Measurements from ENCODE around the gene SDK2. TPM values are rescaled to one million over a fixed set of nuclear protein-coding genes. Genes with fewer than 3 reads are reported as not detected.

Gene SDK2
- total RNA-seq, 1 donor from 2014 or later = 31.8 TPM

GRCh38 chr17:73580073-73580710, 64.1 kb downstream of the SDK2 start:
- peaks cover 2% of the 10 kb centered on the region for H3K27me3 Mint-ChIP-seq (ENCODE audit: low read depth)
- no peaks in the 10 kb centered on the region for H3K9me3 Mint-ChIP-seq
- TF ChIP-seq CTCF (IDR thresholded peaks at IDR 0.05; ENCODE audit: unreplicated experiment) = no peak
- H3K4me3 Mint-ChIP-seq = no peak overlapping the region
- DNase-seq (ENCODE audit: low spot score in 2 of 2, unreplicated experiment in 2 of 2) = no peak
- H3K4me1 Mint-ChIP-seq = peaks cover 10% of the 10 kb centered on the region
- no peaks in the 10 kb centered on the region for H3K36me3 Mint-ChIP-seq
- no peak overlapping the region for H3K27ac Mint-ChIP-seq

- no peak for DNase-seq (ENCODE audit: low spot score in 2 of 2, unreplicated experiment in 2 of 2)
- no peaks in the 10 kb centered on the region for H3K9me3 Mint-ChIP-seq
- H3K4me1 Mint-ChIP-seq = peaks cover 11% of the 10 kb centered on the region
- H3K27ac Mint-ChIP-seq = no peak overlapping the region
- no peaks in the 10 kb centered on the region for H3K36me3 Mint-ChIP-seq
- TF ChIP-seq CTCF (IDR thresholded peaks at IDR 0.05; ENCODE audit: unreplicated experiment) = no peak
- H3K27me3 Mint-ChIP-seq (ENCODE audit: low read depth) = peaks cover 2% of the 10 kb centered on the region
- H3K4me3 Mint-ChIP-seq = no peak overlapping the region
Measured at GRCh38 chr17:73576556-73577098, 67.6 kb downstream of the SDK2 start.

GRCh38 chr17:73575470-73576221, 68.6 kb downstream of the SDK2 start:
- H3K36me3 Mint-ChIP-seq = no peaks in the 10 kb centered on the region
- TF ChIP-seq CTCF (IDR thresholded peaks at IDR 0.05; ENCODE audit: unreplicated experiment) = no peak
- peaks cover 11% of the 10 kb centered on the region for H3K4me1 Mint-ChIP-seq
- H3K9me3 Mint-ChIP-seq = no peaks in the 10 kb centered on the region
- H3K27ac Mint-ChIP-seq = peak overlapping the region; percentile 15
- H3K4me3 Mint-ChIP-seq = no peak overlapping the region
- peaks cover 2% of the 10 kb centered on the region for H3K27me3 Mint-ChIP-seq (ENCODE audit: low read depth)
- no peak for DNase-seq (ENCODE audit: low spot score in 2 of 2, unreplicated experiment in 2 of 2)

GRCh38 chr17:73571511-73572130, 72.6 kb downstream of the SDK2 start:
- Mint-ChIP-seq H3K27ac (no peak overlapping the region), H3K4me1 (peaks cover 13% of the 10 kb centered on the region), H3K4me3 (no peak overlapping the region), H3K36me3 (no peaks in the 10 kb centered on the region), H3K9me3 (no peaks in the 10 kb centered on the region), H3K27me3 (ENCODE audit: low read depth) (peaks cover 2% of the 10 kb centered on the region)
- TF ChIP-seq CTCF (IDR thresholded peaks at IDR 0.05; ENCODE audit: unreplicated experiment) = no peak
- no peak for DNase-seq (ENCODE audit: low spot score in 2 of 2, unreplicated experiment in 2 of 2)

- no peak overlapping the region for H3K27ac Mint-ChIP-seq
- H3K4me1 Mint-ChIP-seq = peaks cover 4% of the 10 kb centered on the region
- H3K27me3 Mint-ChIP-seq (ENCODE audit: low read depth) = no peaks in the 10 kb centered on the region
- TF ChIP-seq CTCF (IDR thresholded peaks at IDR 0.05; ENCODE audit: unreplicated experiment) = no peak
- peaks cover 1% of the 10 kb centered on the region for H3K36me3 Mint-ChIP-seq
- H3K4me3 Mint-ChIP-seq = no peak overlapping the region
- H3K9me3 Mint-ChIP-seq = no peaks in the 10 kb centered on the region
- no peak for DNase-seq (ENCODE audit: low spot score in 2 of 2, unreplicated experiment in 2 of 2)
Measured at GRCh38 chr17:73569762-73570319, 74.4 kb downstream of the SDK2 start.

Data from mesothelial cell of epicardium (in vitro differentiated cells).